ENCODE measurements around the gene NOXA1. TPM values are rescaled to one million over a fixed set of nuclear protein-coding genes. Genes with fewer than 3 reads are reported as not detected.

Gene NOXA1
- total and polyA plus RNA-seq, 9 of the 15 experiments (the other 6 are each of a cell fraction or from before 2014, with no cell fraction given): 0.07 to 1.2 (median 0.20) TPM; not detected in 4

DNA sequence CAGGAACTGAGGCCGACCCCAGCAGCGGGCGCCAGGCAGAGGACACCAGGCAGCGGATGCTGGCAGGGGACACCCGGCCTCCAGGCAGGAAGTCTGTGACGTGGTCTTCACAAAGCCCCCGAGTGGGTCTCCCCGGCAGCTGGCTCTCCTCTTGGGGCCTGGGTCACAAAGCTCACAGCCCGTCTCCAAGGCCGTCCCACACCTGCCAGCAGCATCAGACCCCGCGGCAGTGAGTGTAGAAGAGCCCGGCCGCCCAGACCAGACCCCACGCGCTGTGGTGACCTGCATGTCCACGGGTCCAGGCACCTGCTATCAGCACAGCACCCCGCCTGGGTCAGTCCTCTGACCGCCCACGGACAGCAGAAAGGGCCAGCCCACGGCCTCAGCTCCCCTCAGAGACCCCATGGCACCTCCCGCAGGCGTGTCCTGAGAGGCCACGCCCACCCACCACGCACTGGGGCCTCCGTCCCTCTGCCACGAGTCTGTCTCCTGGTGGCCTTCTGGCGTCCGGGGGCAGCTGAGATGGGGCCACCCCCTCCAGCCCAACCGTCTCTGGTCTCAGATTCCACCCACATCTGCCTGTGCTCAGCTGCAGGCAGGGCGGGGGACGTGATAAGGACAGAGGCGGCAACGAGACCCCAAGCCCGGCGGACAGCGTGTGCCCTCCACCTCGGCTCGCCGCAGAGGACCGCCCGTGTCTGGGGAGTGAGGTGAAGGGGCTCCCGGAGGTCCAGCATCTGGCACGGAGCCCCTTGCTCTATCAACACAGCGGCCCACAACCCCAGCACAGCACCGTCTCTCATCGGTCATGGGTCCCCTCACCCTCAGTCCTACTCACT, 34.4 kb upstream of the NOXA1 start:
- H3K4me1 ChIP-seq (replicated peaks in 1 of 2; ENCODE audit: control insufficient read depth in 2 of 2, insufficient read depth in 2 of 2, low read length in 2 of 2): peaks cover 6 to 62% of the 10 kb centered on the region in 2 experiments; a peak in 4 of 5 replicates
- H3K27ac ChIP-seq (ENCODE audit: extremely low read depth, low read depth, low read length): no peak overlapping the region
- ATAC-seq (no peak), DNase-seq (ENCODE audit: extremely low read depth in 1 of 4, low spot score in 3 of 4) (peak in 2 of 4 experiments; percentile 63 to 68), FAIRE-seq (no peak)
- no peak overlapping the region for H3K4me3 ChIP-seq
- no peaks in the 10 kb centered on the region for H3K9me1 ChIP-seq (ENCODE audit: control insufficient read depth, insufficient read depth, low read length)
- BruUV-seq (replicated peaks): no TSS peak
- no peaks in the 10 kb centered on the region for H4K20me1 ChIP-seq (replicated peaks; ENCODE audit: control insufficient read depth, insufficient read depth, low read length)
- ChIA-PET CTCF (ENCODE audit: low intra/inter-chr PET ratio) (no interaction called here), POLR2A (interaction anchor here (0.9 kb wide), 1 partner anchor 14 kb away, joined by 3 read pairs; no protein-coding TSS in a partner anchor)
- no peak overlapping the region for H3K4me2 ChIP-seq (ENCODE audit: insufficient read depth, low read length)
- H3K9me3 ChIP-seq (replicated peaks; ENCODE audit: control insufficient read depth, insufficient read depth, low read depth, low read length): no peaks in the 10 kb centered on the region
- H2AFZ ChIP-seq (ENCODE audit: low read depth, low read length): no peak overlapping the region
- intact Hi-C loops (cut with micrococcal nuclease): no loop called here
- no peak for TF ChIP-seq MCM3 (IDR thresholded peaks at IDR 0.05)
- TF ChIP-seq, protein P1, sequence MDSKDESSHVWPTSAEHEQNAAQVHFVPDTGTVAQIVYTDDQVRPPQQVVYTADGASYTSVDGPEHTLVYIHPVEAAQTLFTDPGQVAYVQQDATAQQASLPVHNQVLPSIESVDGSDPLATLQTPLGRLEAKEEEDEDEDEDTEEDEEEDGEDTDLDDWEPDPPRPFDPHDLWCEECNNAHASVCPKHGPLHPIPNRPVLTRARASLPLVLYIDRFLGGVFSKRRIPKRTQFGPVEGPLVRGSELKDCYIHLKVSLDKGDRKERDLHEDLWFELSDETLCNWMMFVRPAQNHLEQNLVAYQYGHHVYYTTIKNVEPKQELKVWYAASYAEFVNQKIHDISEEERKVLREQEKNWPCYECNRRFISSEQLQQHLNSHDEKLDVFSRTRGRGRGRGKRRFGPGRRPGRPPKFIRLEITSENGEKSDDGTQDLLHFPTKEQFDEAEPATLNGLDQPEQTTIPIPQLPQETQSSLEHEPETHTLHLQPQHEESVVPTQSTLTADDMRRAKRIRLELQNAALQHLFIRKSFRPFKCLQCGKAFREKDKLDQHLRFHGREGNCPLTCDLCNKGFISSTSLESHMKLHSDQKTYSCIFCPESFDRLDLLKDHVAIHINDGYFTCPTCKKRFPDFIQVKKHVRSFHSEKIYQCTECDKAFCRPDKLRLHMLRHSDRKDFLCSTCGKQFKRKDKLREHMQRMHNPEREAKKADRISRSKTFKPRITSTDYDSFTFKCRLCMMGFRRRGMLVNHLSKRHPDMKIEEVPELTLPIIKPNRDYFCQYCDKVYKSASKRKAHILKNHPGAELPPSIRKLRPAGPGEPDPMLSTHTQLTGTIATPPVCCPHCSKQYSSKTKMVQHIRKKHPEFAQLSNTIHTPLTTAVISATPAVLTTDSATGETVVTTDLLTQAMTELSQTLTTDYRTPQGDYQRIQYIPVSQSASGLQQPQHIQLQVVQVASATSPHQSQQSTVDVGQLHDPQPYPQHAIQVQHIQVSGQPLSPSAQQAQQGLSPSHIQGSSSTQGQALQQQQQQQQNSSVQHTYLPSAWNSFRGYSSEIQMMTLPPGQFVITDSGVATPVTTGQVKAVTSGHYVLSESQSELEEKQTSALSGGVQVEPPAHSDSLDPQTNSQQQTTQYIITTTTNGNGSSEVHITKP (IDR thresholded peaks at IDR 0.05; ENCODE audit: partially characterized antibody): no peak
- TF ChIP-seq ZKSCAN3 (CRISPR knock-in tag; IDR thresholded peaks at IDR 0.05): no peak
- TF ChIP-seq CHD2 (IDR thresholded peaks at IDR 0.05; ENCODE audit: low read depth, low read length): no peak
- peak; percentile 34; the same call in 1 of the 2 replicates for TF ChIP-seq ZBTB7A (IDR thresholded peaks at IDR 0.05; ENCODE audit: borderline replicate concordance, control insufficient read depth, low read depth, low read length)
- no peak for TF ChIP-seq SETDB1 (IDR thresholded peaks at IDR 0.05; ENCODE audit: low read length)
- TF ChIP-seq FOSL1 (tag; conservative IDR thresholded peaks at IDR 0.05): no peak
- no peak for TF ChIP-seq CBX5 (IDR thresholded peaks at IDR 0.05; ENCODE audit: borderline replicate concordance, low read depth)
- TF ChIP-seq TEAD1 (CRISPR knock-in tag; IDR thresholded peaks at IDR 0.05): no peak
- TF ChIP-seq EGR1 (conservative IDR thresholded peaks at IDR 0.05): peak; percentile 45; the same call in 1 of the 2 replicates
- TF ChIP-seq ZNF175 (CRISPR knock-in tag; IDR thresholded peaks at IDR 0.05; ENCODE audit: low read depth): no peak
- no peak for TF ChIP-seq XRCC4 (IDR thresholded peaks at IDR 0.05; ENCODE audit: extremely low read depth, insufficient read depth, insufficient read length)
- TF ChIP-seq POU5F1 (IDR thresholded peaks at IDR 0.05; ENCODE audit: borderline replicate concordance, low read depth, low read length, partially characterized antibody): no peak
- TF ChIP-seq ZNF696 (CRISPR knock-in tag; conservative IDR thresholded peaks at IDR 0.05): no peak
- peak overlapping the region in 1 of 2 experiments; percentile 35; a peak in 1 of 4 replicates for H3K9ac ChIP-seq (ENCODE audit: insufficient read depth in 1 of 2, low read depth in 2 of 2, low read length in 2 of 2)
- 70% methylated on average over 27 of the region's 47 CpGs for WGBS (ENCODE audit: insufficient coverage, low coverage, missing lambda C conversion rate)
- H3K36me3 ChIP-seq (ENCODE audit: control insufficient read depth, insufficient read depth, low read length): 0 out of 3 replicates have a peak, but pooled peaks cover 2% of the 10 kb centered on the region
- no peaks in the 10 kb centered on the region for H3K27me3 ChIP-seq (ENCODE audit: control insufficient read depth in 2 of 2, insufficient read depth in 2 of 2, low read length in 2 of 2)
- in situ Hi-C loops (cut with MboI): no loop called here
- H3K79me2 ChIP-seq (ENCODE audit: control insufficient read depth, insufficient read depth, low read length): no peaks in the 10 kb centered on the region
